Gastrocnemius medialis (tissue), 4 donors: ENCODE data around the gene CDKAL1. TPM values are rescaled to one million over a fixed set of nuclear protein-coding genes. Genes with fewer than 3 reads are reported as not detected.
"Not testable (repeated sequence)": the region's sequence is repeated elsewhere in the genome, so short reads cannot be mapped to it uniquely, and the experiment has no call there.

Source experiments
- ATAC-seq, 2 donors: fragments of 150-250 bp; one replicate each; pipeline ENCODE4 v1.9.1; 2016
- DNase-seq, 2 donors: peaks; one replicate each; pipeline ENCODE4 v3.0.0-alpha.2; 2019
- H3K27ac ChIP-seq, 4 donors: fragments of 200-600 bp; sonication (generic); 1 replicate in 1 of 4; 2 replicates in 3 of 4; pipeline ENCODE4 v1.5.1; 2016 to 2018; ENCODE audit warnings: mild to moderate bottlenecking in 2 of 4, moderate library complexity in 1 of 4
- H3K27me3 ChIP-seq, 3 donors: fragments of 200-600 bp; sonication (generic) in 2 of 3; 1 replicate in 1 of 3; 2 replicates in 2 of 3; pipeline versions ENCODE4 v1.5.1 to v1.6.0; 2016 to 2019; ENCODE audit warnings: mild to moderate bottlenecking in 1 of 3, moderate library complexity in 1 of 3
- H3K36me3 ChIP-seq, 2 donors: fragments of 200-600 bp; sonication (generic) in 1 of 2; one replicate each; pipeline ENCODE4 v1.5.1; 2017 to 2018
- H3K4me1 ChIP-seq, 2 donors: fragments of 200-600 bp; sonication (generic) in 1 of 2; one replicate each; pipeline ENCODE4 v1.5.1; 2016 to 2017; ENCODE audit warnings: mild to moderate bottlenecking in 2 of 2
- H3K4me3 ChIP-seq, 4 donors: fragments of 200-600 bp; sonication (generic) in 3 of 4; 1 replicate in 1 of 4; 2 replicates in 3 of 4; pipeline ENCODE4 v1.5.1; 2016 to 2019; ENCODE audit warnings: mild to moderate bottlenecking in 2 of 4
- H3K9me3 ChIP-seq, 3 donors: fragments of 200-600 bp; sonication (generic) in 2 of 3; 1 replicate in 1 of 3; 2 replicates in 2 of 3; pipeline ENCODE4 v1.5.1; 2016 to 2019
- CTCF ChIP-seq, 5 experiments: fragments of 450-650 bp in 3 of 5; fragments of 200-600 bp in 2 of 5; sonication (generic) in 2 of 5; IDR thresholded peaks in 4 of 5; conservative IDR thresholded peaks in 1 of 5; 1 replicate in 4 of 5; 2 replicates in 1 of 5; pipeline ENCODE4 v1.5.1; 2016 to 2019; ENCODE audit warnings: antibody characterized with exemption in 5 of 5, mild to moderate bottlenecking in 3 of 5, moderate library complexity in 3 of 5
- POLR2A ChIP-seq, 2 donors: fragments of 450-650 bp; IDR thresholded peaks; one replicate each; pipeline ENCODE4 v1.6.1; 2017; ENCODE audit warnings: antibody characterized with exemption in 2 of 2, mild to moderate bottlenecking in 2 of 2, moderate library complexity in 2 of 2
- in situ Hi-C, 4 donors: fragments of 200-750 bp; cut with MboI; loops; one replicate each; pipeline versions ENCODE4 v1.15.0 to v1.8.0; 2017; ENCODE audit warnings: low sequenced_read_pairs in 4 of 4
- intact Hi-C: fragments of 100-400 bp; cut with DNase I; formaldehyde crosslinking; loops from one replicate; pipeline ENCODE4 v1.15.1; 2023; ENCODE audit warnings: low total_unique reads
- total RNA-seq, 4 donors: library from RNA; depleted of rRNA; stranded (reverse); fragments of >200 nt; gene quantifications; one replicate each; pipeline versions ENCODE4 v1.1.0 to v1.2.3, GENCODE V29; 2016

CDKAL1 gene
- total RNA-seq, 4 donors from 2014 or later: 9.6 to 17.0 (median 11.4) TPM

GRCh38 chr6:21085643-21086042 lies 551.4 kb downstream of the CDKAL1 start:
- Histone ChIP-seq H3K4me3 (no peak overlapping the region), H3K27me3 (no peaks in the 10 kb centered on the region), H3K9me3 (no peaks in the 10 kb centered on the region), H3K27ac (no peak overlapping the region), H3K4me1 (no peaks in the 10 kb centered on the region), H3K36me3 (no peaks in the 10 kb centered on the region)
- in situ Hi-C loops (no loop called here), intact Hi-C loops (no loop called here)
- TF ChIP-seq POLR2A (IDR thresholded peaks at IDR 0.05) (no peak), CTCF (IDR thresholded peaks at IDR 0.05 in 4 of 5, conservative IDR thresholded peaks at IDR 0.05 in 1 of 5) (no peak)
- DNase-seq: no peak
- no peak for ATAC-seq

- DNase-seq (no peak), ATAC-seq (no peak)
- H3K9me3 ChIP-seq: no peaks in the 10 kb centered on the region
- H3K4me1 ChIP-seq: no peaks in the 10 kb centered on the region
- H3K4me3 ChIP-seq: no peak overlapping the region
- intact Hi-C loops (no loop called here), in situ Hi-C loops (no loop called here)
- no peaks in the 10 kb centered on the region for H3K36me3 ChIP-seq
- H3K27me3 ChIP-seq: no peaks in the 10 kb centered on the region
- H3K27ac ChIP-seq: no peak overlapping the region
- TF ChIP-seq CTCF (IDR thresholded peaks at IDR 0.05 in 4 of 5, conservative IDR thresholded peaks at IDR 0.05 in 1 of 5) (no peak), POLR2A (IDR thresholded peaks at IDR 0.05) (no peak)
Observed at GRCh38 chr6:21087188-21087587, 552.9 kb downstream of the CDKAL1 start.

GRCh38 chr6:21091411-21091810 lies 557.2 kb downstream of the CDKAL1 start:
- in situ Hi-C loops (no loop called here), intact Hi-C loops (no loop called here)
- Histone ChIP-seq H3K9me3 (no peaks in the 10 kb centered on the region), H3K27ac (no peak overlapping the region), H3K4me1 (no peaks in the 10 kb centered on the region), H3K4me3 (no peak overlapping the region), H3K27me3 (no peaks in the 10 kb centered on the region), H3K36me3 (no peaks in the 10 kb centered on the region)
- ATAC-seq (no peak), DNase-seq (no peak)
- TF ChIP-seq POLR2A (IDR thresholded peaks at IDR 0.05): no peak
- TF ChIP-seq CTCF (IDR thresholded peaks at IDR 0.05 in 4 of 5, conservative IDR thresholded peaks at IDR 0.05 in 1 of 5): no peak

- intact Hi-C loops, ATAC-seq, H3K27ac ChIP-seq, H3K27me3 ChIP-seq, DNase-seq, in situ Hi-C loops, H3K9me3 ChIP-seq, H3K4me1 ChIP-seq, H3K36me3 ChIP-seq, H3K4me3 ChIP-seq: not testable (repeated sequence)
Observed at GRCh38 chr6:21092231-21092772, 558.0 kb downstream of the CDKAL1 start.

- in situ Hi-C loops (no loop called here), intact Hi-C loops (no loop called here)
- no peak overlapping the region for H3K27ac ChIP-seq
- DNase-seq: no peak
- no peak for TF ChIP-seq CTCF (IDR thresholded peaks at IDR 0.05 in 4 of 5, conservative IDR thresholded peaks at IDR 0.05 in 1 of 5)
- TF ChIP-seq POLR2A (IDR thresholded peaks at IDR 0.05): no peak
- no peaks in the 10 kb centered on the region for H3K4me1 ChIP-seq
- H3K27me3 ChIP-seq: no peaks in the 10 kb centered on the region
- ATAC-seq: no peak
- no peaks in the 10 kb centered on the region for H3K36me3 ChIP-seq
- no peaks in the 10 kb centered on the region for H3K9me3 ChIP-seq
- no peak overlapping the region for H3K4me3 ChIP-seq
Observed at GRCh38 chr6:21095462-21095861, 561.2 kb downstream of the CDKAL1 start.
